ENCODE data around the gene COPS9.
A peak's percentile ranks its signal among the peaks of the same experiment; 100 is the strongest.

COPS9 gene

GRCh38 chr2:240127191-240127750 lies 8.8 kb downstream of the COPS9 start:
- Mint-ChIP-seq H3K4me3 (no peak overlapping the region), H3K27me3 (no peaks in the 10 kb centered on the region), H3K9me3 (no peaks in the 10 kb centered on the region), H3K36me3 (peaks cover 66% of the 10 kb centered on the region), H3K4me1 (no peaks in the 10 kb centered on the region), H3K27ac (no peak overlapping the region)
- no peak for ATAC-seq

- Mint-ChIP-seq H3K36me3 (peaks cover 60% of the 10 kb centered on the region), H3K9me3 (no peaks in the 10 kb centered on the region), H3K27ac (no peak overlapping the region), H3K27me3 (no peaks in the 10 kb centered on the region), H3K4me1 (peaks cover 2% of the 10 kb centered on the region), H3K4me3 (no peak overlapping the region)
- no peak for ATAC-seq
Observed at GRCh38 chr2:240126731-240127130, 9.4 kb downstream of the COPS9 start.

DNA sequence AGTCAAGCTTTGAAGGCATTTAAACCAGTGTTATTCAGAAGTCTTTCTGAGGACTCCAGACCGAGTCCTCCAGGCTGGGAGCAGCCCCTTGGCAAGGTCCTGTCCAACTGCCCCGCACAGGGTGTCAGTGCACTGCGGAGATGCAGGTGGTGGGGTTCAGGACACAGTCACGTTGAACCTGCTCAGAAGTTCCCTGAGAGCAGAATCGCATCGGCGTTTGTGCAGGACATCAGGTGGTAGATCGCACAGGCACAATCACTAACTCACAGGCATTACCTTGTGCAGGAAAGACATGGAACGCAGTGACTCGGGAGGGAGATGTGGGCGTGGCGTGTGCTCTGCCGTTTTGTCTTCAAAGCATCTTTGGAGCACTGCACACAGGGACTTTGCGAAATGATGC lies 10.4 kb downstream of the COPS9 start:
- H3K27ac Mint-ChIP-seq: no peak overlapping the region
- H3K4me1 Mint-ChIP-seq: peaks cover 7% of the 10 kb centered on the region
- H3K27me3 Mint-ChIP-seq: no peaks in the 10 kb centered on the region
- no peaks in the 10 kb centered on the region for H3K9me3 Mint-ChIP-seq
- ATAC-seq: no peak
- peaks cover 52% of the 10 kb centered on the region for H3K36me3 Mint-ChIP-seq
- no peak overlapping the region for H3K4me3 Mint-ChIP-seq

- no peaks in the 10 kb centered on the region for H3K9me3 Mint-ChIP-seq
- peaks cover 41% of the 10 kb centered on the region for H3K36me3 Mint-ChIP-seq
- no peak overlapping the region for H3K27ac Mint-ChIP-seq
- H3K4me1 Mint-ChIP-seq: peaks cover 7% of the 10 kb centered on the region
- no peaks in the 10 kb centered on the region for H3K27me3 Mint-ChIP-seq
- H3K4me3 Mint-ChIP-seq: no peak overlapping the region
- peak; percentile 12 for ATAC-seq
Observed at GRCh38 chr2:240124651-240125030, 11.5 kb downstream of the COPS9 start.

GRCh38 chr2:240123821-240124650 lies 12.1 kb downstream of the COPS9 start:
- no peak overlapping the region for H3K27ac Mint-ChIP-seq
- H3K27me3 Mint-ChIP-seq: no peaks in the 10 kb centered on the region
- H3K36me3 Mint-ChIP-seq: peaks cover 36% of the 10 kb centered on the region
- H3K4me3 Mint-ChIP-seq: no peak overlapping the region
- peaks cover 7% of the 10 kb centered on the region for H3K4me1 Mint-ChIP-seq
- ATAC-seq: no peak
- no peaks in the 10 kb centered on the region for H3K9me3 Mint-ChIP-seq

DNA sequence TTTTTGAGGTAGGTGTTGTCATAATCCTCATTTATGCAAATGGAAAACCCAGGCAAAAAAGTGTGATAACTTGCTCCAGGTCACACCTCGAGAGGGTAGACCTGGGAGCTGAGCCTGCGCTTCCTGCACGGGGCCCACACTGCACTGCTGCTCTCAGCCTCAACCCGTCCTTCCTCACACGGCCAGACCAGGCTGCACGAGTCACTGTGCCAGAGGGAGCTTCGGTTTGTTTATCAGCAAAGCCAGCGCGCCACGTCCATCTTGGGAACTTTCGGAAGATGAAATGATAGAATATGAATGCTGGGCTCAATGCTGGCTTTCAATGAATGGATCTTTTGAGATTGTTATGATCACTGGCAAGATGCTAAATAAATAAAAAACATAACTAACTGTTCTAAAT lies 14.4 kb downstream of the COPS9 start:
- Mint-ChIP-seq H3K9me3 (no peaks in the 10 kb centered on the region), H3K27me3 (no peaks in the 10 kb centered on the region), H3K4me3 (no peak overlapping the region), H3K36me3 (peaks cover 17% of the 10 kb centered on the region), H3K4me1 (peaks cover 7% of the 10 kb centered on the region), H3K27ac (no peak overlapping the region)
- ATAC-seq: no peak

GRCh38 chr2:240121190-240121589 lies 14.9 kb downstream of the COPS9 start:
- no peaks in the 10 kb centered on the region for H3K27me3 Mint-ChIP-seq
- no peak overlapping the region for H3K27ac Mint-ChIP-seq
- H3K4me1 Mint-ChIP-seq: peaks cover 7% of the 10 kb centered on the region
- H3K9me3 Mint-ChIP-seq: no peaks in the 10 kb centered on the region
- ATAC-seq: no peak
- H3K36me3 Mint-ChIP-seq: peaks cover 12% of the 10 kb centered on the region
- H3K4me3 Mint-ChIP-seq: no peak overlapping the region

- no peak for ATAC-seq
- H3K27ac Mint-ChIP-seq: no peak overlapping the region
- no peak overlapping the region for H3K4me3 Mint-ChIP-seq
- H3K27me3 Mint-ChIP-seq: peaks cover 33% of the 10 kb centered on the region
- no peaks in the 10 kb centered on the region for H3K9me3 Mint-ChIP-seq
- no peaks in the 10 kb centered on the region for H3K36me3 Mint-ChIP-seq
- H3K4me1 Mint-ChIP-seq: no peaks in the 10 kb centered on the region
Observed at GRCh38 chr2:240114233-240114632, 21.9 kb downstream of the COPS9 start.

GRCh38 chr2:240112914-240113690 lies 23.0 kb downstream of the COPS9 start:
- peaks cover 38% of the 10 kb centered on the region for H3K27me3 Mint-ChIP-seq
- H3K27ac Mint-ChIP-seq: no peak overlapping the region
- H3K4me3 Mint-ChIP-seq: no peak overlapping the region
- H3K36me3 Mint-ChIP-seq: no peaks in the 10 kb centered on the region
- H3K4me1 Mint-ChIP-seq: no peaks in the 10 kb centered on the region
- ATAC-seq: no peak
- H3K9me3 Mint-ChIP-seq: no peaks in the 10 kb centered on the region

DNA sequence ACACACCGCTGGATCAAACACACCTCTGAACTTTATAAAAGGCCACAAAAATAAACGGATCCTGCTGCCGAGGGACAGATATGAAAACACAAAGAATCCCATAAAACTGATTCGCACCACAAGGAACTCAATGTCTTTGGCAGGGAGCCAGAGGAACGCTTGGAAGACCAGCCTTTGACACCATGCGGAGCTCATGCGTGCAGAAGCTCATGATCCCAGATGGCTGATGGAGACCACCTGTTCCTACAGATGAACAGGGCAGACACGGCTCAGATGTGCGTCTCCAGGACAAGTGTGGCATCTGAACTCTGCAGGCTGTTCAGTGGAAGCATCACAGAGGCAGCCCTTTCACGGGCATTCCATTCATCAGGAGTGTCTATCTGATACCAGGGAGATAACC lies 24.9 kb downstream of the COPS9 start:
- Mint-ChIP-seq H3K4me3 (no peak overlapping the region), H3K27me3 (peaks cover 50% of the 10 kb centered on the region), H3K4me1 (no peaks in the 10 kb centered on the region), H3K36me3 (no peaks in the 10 kb centered on the region), H3K9me3 (no peaks in the 10 kb centered on the region), H3K27ac (no peak overlapping the region)
- no peak for ATAC-seq

DNA sequence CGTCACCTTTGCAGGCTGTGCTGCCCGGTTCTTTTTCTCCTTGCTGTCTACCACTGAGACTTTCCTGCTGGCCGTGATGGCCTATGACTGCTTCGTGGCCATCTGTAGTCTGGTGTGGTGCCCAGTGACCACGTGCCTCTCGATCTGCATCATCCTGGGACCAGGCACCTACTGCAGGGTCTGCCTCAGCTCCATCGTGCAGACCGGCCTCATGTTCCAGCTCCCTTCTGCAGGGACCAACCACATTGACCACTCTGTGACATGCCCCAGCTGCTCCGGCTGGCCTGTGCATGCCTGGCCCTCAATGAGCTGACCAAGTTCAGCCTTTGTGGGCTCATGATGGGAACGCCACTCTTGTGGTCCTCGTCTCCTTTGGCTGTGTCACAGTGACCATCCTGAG lies 26.7 kb downstream of the COPS9 start:
- H3K27ac Mint-ChIP-seq: no peak overlapping the region
- H3K9me3 Mint-ChIP-seq: no peaks in the 10 kb centered on the region
- ATAC-seq: no peak
- H3K4me1 Mint-ChIP-seq: no peaks in the 10 kb centered on the region
- no peaks in the 10 kb centered on the region for H3K36me3 Mint-ChIP-seq
- no peak overlapping the region for H3K4me3 Mint-ChIP-seq
- H3K27me3 Mint-ChIP-seq: peaks cover 46% of the 10 kb centered on the region

GRCh38 chr2:240107477-240107796 lies 28.7 kb downstream of the COPS9 start:
- Mint-ChIP-seq H3K9me3 (no peaks in the 10 kb centered on the region), H3K27ac (no peak overlapping the region), H3K27me3 (peaks cover 32% of the 10 kb centered on the region), H3K4me3 (no peak overlapping the region), H3K36me3 (no peaks in the 10 kb centered on the region), H3K4me1 (no peaks in the 10 kb centered on the region)
- no peak for ATAC-seq

DNA sequence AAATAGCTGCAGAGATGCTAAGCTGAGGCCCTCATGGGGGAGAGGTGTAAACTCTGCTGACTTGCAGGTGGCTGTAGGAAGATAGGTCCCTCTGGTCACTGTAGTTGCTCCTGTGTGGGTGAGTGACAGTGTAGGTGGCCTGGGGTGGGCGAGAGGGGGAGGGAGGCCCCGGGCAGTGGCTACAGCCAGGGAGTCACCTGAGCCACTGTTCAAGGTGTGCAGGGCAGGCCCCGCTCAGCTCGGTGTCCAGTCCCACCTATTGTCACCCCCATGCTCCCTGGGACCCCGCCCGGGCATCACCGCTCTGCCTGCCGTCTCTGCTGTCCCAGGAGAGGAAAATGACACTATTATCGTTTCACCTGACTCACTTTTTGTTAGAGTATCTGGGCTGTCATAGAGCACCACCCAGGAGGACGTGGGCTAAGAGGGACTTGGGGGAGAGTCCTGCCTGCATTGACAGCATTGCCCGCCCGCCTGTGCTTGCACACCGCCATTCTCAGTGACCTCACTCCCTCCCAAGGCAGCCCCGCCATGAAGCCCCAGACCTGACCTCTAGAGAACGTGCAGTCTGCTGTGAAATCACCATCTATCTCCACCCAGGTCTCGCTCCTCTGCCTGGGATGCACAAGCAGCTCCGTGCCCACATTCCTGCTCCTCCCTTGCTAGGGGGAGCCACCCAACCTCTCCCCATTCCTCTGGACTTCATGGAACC lies 29.2 kb downstream of the COPS9 start:
- no peaks in the 10 kb centered on the region for H3K36me3 Mint-ChIP-seq
- H3K27ac Mint-ChIP-seq: no peak overlapping the region
- no peak overlapping the region for H3K4me3 Mint-ChIP-seq
- no peaks in the 10 kb centered on the region for H3K4me1 Mint-ChIP-seq
- H3K27me3 Mint-ChIP-seq: peaks cover 27% of the 10 kb centered on the region
- H3K9me3 Mint-ChIP-seq: no peaks in the 10 kb centered on the region
- peak; percentile 13 for ATAC-seq

- no peaks in the 10 kb centered on the region for H3K36me3 Mint-ChIP-seq
- H3K4me1 Mint-ChIP-seq: no peaks in the 10 kb centered on the region
- H3K27me3 Mint-ChIP-seq: peaks cover 32% of the 10 kb centered on the region
- H3K27ac Mint-ChIP-seq: no peak overlapping the region
- no peaks in the 10 kb centered on the region for H3K9me3 Mint-ChIP-seq
- ATAC-seq: no peak
- no peak overlapping the region for H3K4me3 Mint-ChIP-seq
Observed at GRCh38 chr2:240105982-240106381, 30.1 kb downstream of the COPS9 start.

GRCh38 chr2:240103136-240103535 lies 33.0 kb downstream of the COPS9 start:
- no peak for ATAC-seq
- H3K4me1 Mint-ChIP-seq: no peaks in the 10 kb centered on the region
- no peak overlapping the region for H3K4me3 Mint-ChIP-seq
- no peak overlapping the region for H3K27ac Mint-ChIP-seq
- peaks cover 5% of the 10 kb centered on the region for H3K9me3 Mint-ChIP-seq
- no peaks in the 10 kb centered on the region for H3K36me3 Mint-ChIP-seq
- peaks cover 49% of the 10 kb centered on the region for H3K27me3 Mint-ChIP-seq
